Smooth muscle cell (in vitro differentiated cells): Measurements from ENCODE around the gene BICD2. TPM values are rescaled to one million over a fixed set of nuclear protein-coding genes. Genes with fewer than 3 reads are reported as not detected.

Experiments
- DNase-seq: peaks from one replicate; lab custom pipeline; 2025; ENCODE audit not compliant: unreplicated experiment; lab: John Stamatoyannopoulos, UW
- H2AFZ ChIP-seq: fragments of 200-600 bp; sonication (generic); 2 replicates; pipeline ENCODE4 v1.6.0; 2016; ENCODE audit warnings: antibody characterized with exemption, low read depth, mild to moderate bottlenecking
- H3F3A ChIP-seq: fragments of 200-600 bp; sonication (generic); 2 replicates; pipeline ENCODE4 v1.6.0; 2017; ENCODE audit warnings: antibody characterized with exemption, low read depth
- H3K27ac ChIP-seq: fragments of 200-600 bp; sonication (generic); 2 replicates; pipeline ENCODE4 v1.5.1; 2016; ENCODE audit warnings: low read depth, mild to moderate bottlenecking
- H3K27me3 ChIP-seq: fragments of 200-600 bp; sonication (generic); 2 replicates; pipeline ENCODE4 v1.6.1; 2016; ENCODE audit warnings: low read depth, mild to moderate bottlenecking
- H3K36me3 ChIP-seq: fragments of 200-600 bp; sonication (generic); 2 replicates; pipeline ENCODE4 v1.5.1; 2016; ENCODE audit warnings: low read depth
- H3K4me1 ChIP-seq: fragments of 200-600 bp; sonication (generic); 2 replicates; pipeline ENCODE4 v1.5.1; 2016; ENCODE audit warnings: low read depth
- H3K4me2 ChIP-seq: fragments of 200-600 bp; sonication (generic); 2 replicates; pipeline ENCODE4 v1.6.0; 2016; ENCODE audit warnings: mild to moderate bottlenecking
- H3K4me3 ChIP-seq: fragments of 200-600 bp; sonication (generic); 2 replicates; pipeline ENCODE4 v1.5.1; 2016; ENCODE audit warnings: mild to moderate bottlenecking
- H3K79me2 ChIP-seq: fragments of 200-600 bp; sonication (generic); 2 replicates; pipeline ENCODE4 v1.6.0; 2016; ENCODE audit warnings: low read depth, mild to moderate bottlenecking
- H3K9ac ChIP-seq: fragments of 200-600 bp; sonication (generic); 2 replicates; pipeline ENCODE4 v1.6.0; 2016; ENCODE audit warnings: low read depth
- H3K9me3 ChIP-seq: fragments of 200-600 bp; sonication (generic); replicated peaks from 2 replicates; pipeline ENCODE4 v1.5.1; 2016; ENCODE audit warnings: low read depth
- H4K20me1 ChIP-seq: fragments of 200-600 bp; sonication (generic); 2 replicates; pipeline ENCODE4 v1.6.0; 2016; ENCODE audit warnings: low read depth
- CTCF ChIP-seq: fragments of 200-600 bp; sonication (generic); IDR thresholded peaks from 2 replicates; pipeline ENCODE4 v1.5.1; 2017; ENCODE audit warnings: borderline replicate concordance, mild to moderate bottlenecking, antibody characterized with exemption; ENCODE audit not compliant: insufficient read depth, poor library complexity, severe bottlenecking
- WGBS: methylation state at CpG from one replicate; pipeline ENCODE4 v1.1.7; 2016; ENCODE audit warnings: low lambda C conversion rate; 5-methylcytosine and 5-hydroxymethylcytosine counted together
- polyA plus RNA-seq: library from polyadenylated mRNA; unstranded; fragments of >200 nt; fragmentation: Nextera tagmentation; extraction: Ambion mirVana; gene quantifications from 2 replicates; pipeline ENCODE4 v1.2.1, GENCODE V29; 2016
- total RNA-seq: library from RNA; depleted of rRNA; stranded (reverse); fragments of >200 nt; gene quantifications from 2 replicates; pipeline ENCODE4 v1.2.3, GENCODE V29; 2014

Gene BICD2
- total and polyA plus RNA-seq, 2 experiments from 2014 or later = 28.1 to 29.1 TPM

- Histone ChIP-seq H2AFZ (no peak overlapping the region), H3K27me3 (no peaks in the 10 kb centered on the region), H4K20me1 (peaks cover 88% of the 10 kb centered on the region), H3K27ac (no peak overlapping the region), H3K4me2 (no peak overlapping the region), H3K4me1 (no peaks in the 10 kb centered on the region), H3K4me3 (no peak overlapping the region), H3K9ac (no peak overlapping the region), H3K36me3 (no peaks in the 10 kb centered on the region), H3F3A (no peaks in the 10 kb centered on the region), H3K79me2 (peaks cover 99% of the 10 kb centered on the region), H3K9me3 (no peaks in the 10 kb centered on the region)
- TF ChIP-seq CTCF = no peak
- 93% methylated on average over 12 of the region's 12 CpGs for WGBS
- no peak for DNase-seq
Observed at GRCh38 chr9:92749071-92749933, 15.3 kb downstream of the BICD2 start.

- peaks cover 97% of the 10 kb centered on the region for H4K20me1 ChIP-seq
- no peak overlapping the region for H2AFZ ChIP-seq
- no peak for DNase-seq
- no peaks in the 10 kb centered on the region for H3K4me1 ChIP-seq
- no peak for TF ChIP-seq CTCF
- no peak overlapping the region for H3K9ac ChIP-seq
- H3K4me3 ChIP-seq = no peak overlapping the region
- H3K9me3 ChIP-seq = no peaks in the 10 kb centered on the region
- H3K4me2 ChIP-seq = no peak overlapping the region
- no peaks in the 10 kb centered on the region for H3K27me3 ChIP-seq
- H3K36me3 ChIP-seq = no peaks in the 10 kb centered on the region
- peaks cover 99% of the 10 kb centered on the region for H3K79me2 ChIP-seq
- 89% methylated on average over 3 of the region's 3 CpGs for WGBS
- no peaks in the 10 kb centered on the region for H3F3A ChIP-seq
- H3K27ac ChIP-seq = no peak overlapping the region
Observed at GRCh38 chr9:92748233-92748497, 16.5 kb downstream of the BICD2 start.

- H3K27ac ChIP-seq = peak overlapping the region; percentile 11
- whole genome bisulfite sequencing = 78% methylated on average over 9 of the region's 9 CpGs
- H3K9ac ChIP-seq = no peak overlapping the region
- H3K4me3 ChIP-seq = no peak overlapping the region
- no peaks in the 10 kb centered on the region for H3F3A ChIP-seq
- peaks cover 99% of the 10 kb centered on the region for H3K79me2 ChIP-seq
- no peaks in the 10 kb centered on the region for H3K36me3 ChIP-seq
- no peak for TF ChIP-seq CTCF
- H3K27me3 ChIP-seq = no peaks in the 10 kb centered on the region
- H3K9me3 ChIP-seq = no peaks in the 10 kb centered on the region
- DNase-seq = no peak
- no peaks in the 10 kb centered on the region for H3K4me1 ChIP-seq
- H2AFZ ChIP-seq = no peak overlapping the region
- H3K4me2 ChIP-seq = no peak overlapping the region
- peaks cover 97% of the 10 kb centered on the region for H4K20me1 ChIP-seq
Observed at GRCh38 chr9:92747459-92748232, 17.0 kb downstream of the BICD2 start.
